Measurements from ENCODE around the gene INS. TPM values are rescaled to one million over a fixed set of nuclear protein-coding genes. Genes with fewer than 3 reads are reported as not detected.
A peak's percentile ranks its signal among the peaks of the same experiment; 100 is the strongest.

Gene INS
- total and polyA plus RNA-seq, 2 of the 8 experiments (the other 6 are each of a cell fraction or from before 2014, with no cell fraction given) = not detected

- Histone ChIP-seq H3K27ac (ENCODE audit: low read depth, low read length) (no peak overlapping the region), H3K27me3 (replicated peaks in 1 of 4; ENCODE audit: control insufficient read depth in 3 of 4, extremely low read depth in 1 of 4, insufficient read depth in 3 of 4, low read length in 3 of 4) (peaks cover 60 to 77% (median 73%) of the 10 kb centered on the region in 4 experiments), H2AFZ (ENCODE audit: low read length) (no peak overlapping the region), H4K5ac (ENCODE audit: insufficient read length, low read depth, low read length) (no peak overlapping the region), H3K36me3 (ENCODE audit: control insufficient read depth in 2 of 4, insufficient read depth in 4 of 4, low read length in 3 of 4) (no peaks in the 10 kb centered on the region; a peak in 1 of 8 replicates), H4K8ac (ENCODE audit: extremely low read depth, insufficient read depth, low read length) (no peak overlapping the region), H2BK120ac (replicated peaks; ENCODE audit: low read depth, low read length) (no peak overlapping the region), H3K4me3 (ENCODE audit: extremely low read depth in 1 of 4, insufficient read depth in 2 of 4, low read depth in 3 of 4, low read length in 4 of 4) (no peak overlapping the region), H3K23me2 (ENCODE audit: low read depth, low read length) (no peaks in the 10 kb centered on the region; the same call in 1 of the 2 replicates), H2BK5ac (ENCODE audit: low read depth, low read length) (no peak overlapping the region), H3K56ac (replicated peaks; ENCODE audit: insufficient read length, low read depth, low read length) (no peak overlapping the region), H3K23ac (ENCODE audit: insufficient read length) (no peak overlapping the region), H2AK5ac (ENCODE audit: low read depth, low read length) (no peak overlapping the region), H3K79me2 (ENCODE audit: control insufficient read depth in 1 of 2, insufficient read depth in 2 of 2, low read length in 2 of 2) (no peaks in the 10 kb centered on the region), H3K9me3 (ENCODE audit: insufficient read depth in 2 of 2, low read depth in 1 of 2, low read length in 1 of 2) (no peaks in the 10 kb centered on the region), H3K18ac (ENCODE audit: extremely low read depth, low read length) (no peak overlapping the region), H2BK12ac (ENCODE audit: low read depth, low read length) (peak overlapping the region; percentile 17; the same call in 1 of the 2 replicates), H2BK20ac (ENCODE audit: low read length) (no peak overlapping the region), H4K20me1 (replicated peaks in 1 of 2; ENCODE audit: control insufficient read depth in 1 of 2, insufficient read depth in 2 of 2, low read length in 2 of 2) (peaks cover 3% of the 10 kb centered on the region in 2 experiments), H4K91ac (replicated peaks; ENCODE audit: insufficient read length, low read length) (no peak overlapping the region), H3K4ac (replicated peaks; ENCODE audit: insufficient read length, low read depth, low read length) (no peak overlapping the region), H3K4me1 (replicated peaks in 1 of 4; ENCODE audit: control insufficient read depth in 3 of 4, insufficient read depth in 4 of 4, low read length in 3 of 4) (peaks cover 0 to 7% (median 5%) of the 10 kb centered on the region in 4 experiments; a peak in 5 of 7 replicates), H2BK15ac (ENCODE audit: low read length) (no peak overlapping the region), H3K14ac (ENCODE audit: insufficient read length) (no peak overlapping the region), H3K9ac (replicated peaks in 1 of 4; ENCODE audit: extremely low read depth in 1 of 4, low read depth in 3 of 4, low read length in 3 of 4) (no peak overlapping the region), H3K4me2 (ENCODE audit: insufficient read depth in 1 of 2, low read depth in 2 of 2, low read length in 2 of 2) (no peak overlapping the region), H3K79me1 (ENCODE audit: low read depth, low read length) (no peaks in the 10 kb centered on the region)
- DNase-seq (ENCODE audit: low read depth in 1 of 2, low spot score in 2 of 2) (no peak), FAIRE-seq (no peak)
- POLR2A ChIA-PET (ENCODE audit: partially characterized antibody) = interaction anchor here (1.0 to 1.3 kb wide), 2 partner anchors 9 to 156 kb away, joined by 3 read pairs; no protein-coding TSS in a partner anchor
- no peak for TF ChIP-seq BCL11A (IDR thresholded peaks at IDR 0.05; ENCODE audit: low read depth in 2 of 2, low read length in 2 of 2)
- no peak for TF ChIP-seq SP1 (IDR thresholded peaks at IDR 0.05; ENCODE audit: low read depth, low read length)
- no peak for TF ChIP-seq KDM4A (IDR thresholded peaks at IDR 0.05; ENCODE audit: low read depth, low read length, severe bottlenecking)
- TF ChIP-seq EGR1 (IDR thresholded peaks at IDR 0.05; ENCODE audit: borderline replicate concordance, low read depth, low read length) = no peak
- TF ChIP-seq SIN3A (conservative IDR thresholded peaks at IDR 0.05 in 1 of 2, IDR thresholded peaks at IDR 0.05 in 1 of 2; ENCODE audit: low read depth in 1 of 2, low read length in 2 of 2) = no peak
- no peak for TF ChIP-seq TBP (IDR thresholded peaks at IDR 0.05; ENCODE audit: low read depth, low read length)
- TF ChIP-seq ZNF274 (IDR thresholded peaks at IDR 0.05; ENCODE audit: borderline replicate concordance, extremely low read depth, low read length) = no peak
- TF ChIP-seq TEAD4 (IDR thresholded peaks at IDR 0.05; ENCODE audit: low read depth, low read length) = no peak
- WGBS, 2 experiments (ENCODE audit: extremely low coverage in 1 of 2, insufficient coverage in 1 of 2, insufficient read length in 1 of 2, insufficient replicate concordance in 2 of 2, low coverage in 1 of 2, low lambda C conversion rate in 2 of 2, missing lambda C conversion rate in 1 of 2) = 63% methylated on average over 11 of the region's 11 CpGs; no CpG with 5 or more reads in 1 of the 2 experiments
- CTCF ChIA-PET (ENCODE audit: partially characterized antibody) = interaction anchor here (0.7 to 18.5 kb wide), 20 partner anchors 9 to 521 kb away, joined by 3 to 551 read pairs (median 106); partner anchors contain the start of genes IGF2, INS, LSP1 and MRPL23
These were observed 13.6 kb downstream of the INS start for GRCh38 chr11:2147391-2147790.

Data from H1 (cell line).